H1 (cell line): Measurements from ENCODE around the gene KCNJ16. TPM values are rescaled to one million over a fixed set of nuclear protein-coding genes. Genes with fewer than 3 reads are reported as not detected.

ENCODE experiments used
- CTCF ChIA-PET: fragments of 300-600 bp; sonication (Branson Sonifier 250); formaldehyde crosslinking; loops from one replicate; lab custom pipeline; 2021; ENCODE audit not compliant: partially characterized antibody; lab: Charles Lee
- POLR2A ChIA-PET: fragments of 300-600 bp; sonication (Branson Sonifier 250); formaldehyde crosslinking; loops from one replicate; lab custom pipeline; 2021; ENCODE audit warnings: inconsistent platforms; ENCODE audit not compliant: partially characterized antibody; lab: Charles Lee
- DNase-seq, 2 experiments: peaks; one replicate each; pipeline versions ENCODE4 v3.0.0 to v3.0.0-alpha.2; 2010 to 2022; ENCODE audit warnings: low spot score in 2 of 2, low read depth in 1 of 2, mixed read lengths in 1 of 2
- FAIRE-seq: peaks from 2 replicates; lab custom pipeline; 2011; peaks lifted over from hg19 to GRCh38; lab: Jason Lieb, UNC
- H2AFZ ChIP-seq: 2 replicates; pipeline ENCODE4 v1.8.1; 2012; ENCODE audit warnings: low read length, inconsistent platforms
- H2AK5ac ChIP-seq: 2 replicates; pipeline ENCODE4 v1.6.1; 2013; ENCODE audit warnings: low read depth, low read length
- H2BK120ac ChIP-seq: replicated peaks from 2 replicates; pipeline ENCODE3; 2013; ENCODE audit warnings: low read depth, low read length, inconsistent platforms
- H2BK12ac ChIP-seq: 2 replicates; pipeline ENCODE4 v1.6.1; 2013; ENCODE audit warnings: low read depth, low read length
- H2BK15ac ChIP-seq: 2 replicates; pipeline ENCODE4 v1.6.1; 2013; ENCODE audit warnings: low read length
- H2BK20ac ChIP-seq: 2 replicates; pipeline ENCODE4 v1.6.1; 2013; ENCODE audit warnings: low read length
- H2BK5ac ChIP-seq: 2 replicates; pipeline ENCODE4 v1.6.1; 2013; ENCODE audit warnings: low read depth, low read length
- H3K14ac ChIP-seq: 2 replicates; pipeline ENCODE4 v1.6.1; 2013; ENCODE audit warnings: inconsistent platforms; ENCODE audit not compliant: insufficient read length
- H3K18ac ChIP-seq: 2 replicates; pipeline ENCODE4 v1.6.1; 2013; ENCODE audit warnings: low read length; ENCODE audit errors: extremely low read depth
- H3K23ac ChIP-seq: 2 replicates; pipeline ENCODE4 v1.6.1; 2013; ENCODE audit warnings: inconsistent platforms; ENCODE audit not compliant: insufficient read length
- H3K23me2 ChIP-seq: 2 replicates; pipeline ENCODE4 v1.6.1; 2013; ENCODE audit warnings: low read depth, low read length
- H3K27ac ChIP-seq: 2 replicates; pipeline ENCODE4 v1.6.1; 2011; ENCODE audit warnings: low read depth, low read length, inconsistent platforms
- H3K27me3 ChIP-seq, 4 experiments: replicated peaks in 1 of 4; 1 replicate in 1 of 4; 2 replicates in 3 of 4; pipeline versions ENCODE4 v1.6.1 to v1.8.1; 2011 to 2013; ENCODE audit warnings: low read length in 3 of 4, mild to moderate bottlenecking in 3 of 4, inconsistent platforms in 2 of 4, mixed read lengths in 2 of 4, moderate library complexity in 1 of 4; ENCODE audit not compliant: control insufficient read depth in 3 of 4, insufficient read depth in 3 of 4; ENCODE audit errors: extremely low read depth in 1 of 4
- H3K36me3 ChIP-seq, 4 experiments: 2 replicates each; pipeline versions ENCODE4 v1.6.1 to v1.8.1; 2011 to 2013; ENCODE audit warnings: mild to moderate bottlenecking in 4 of 4, low read length in 3 of 4, moderate library complexity in 2 of 4, control low read depth in 1 of 4, inconsistent platforms in 1 of 4; ENCODE audit not compliant: insufficient read depth in 4 of 4, control insufficient read depth in 2 of 4
- H3K4ac ChIP-seq: replicated peaks from 2 replicates; pipeline ENCODE3; 2013; ENCODE audit warnings: low read length, low read depth, mixed read lengths, inconsistent platforms; ENCODE audit not compliant: insufficient read length
- H3K4me1 ChIP-seq, 4 experiments: replicated peaks in 1 of 4; 1 replicate in 1 of 4; 2 replicates in 3 of 4; pipeline versions ENCODE4 v1.6.1 to v1.8.1; 2011 to 2013; ENCODE audit warnings: low read length in 3 of 4, inconsistent platforms in 2 of 4, mixed read lengths in 1 of 4; ENCODE audit not compliant: insufficient read depth in 4 of 4, control insufficient read depth in 3 of 4
- H3K4me2 ChIP-seq, 2 experiments: 2 replicates each; pipeline versions ENCODE4 v1.6.1 to v1.8.1; 2011 to 2013; ENCODE audit warnings: low read depth in 2 of 2, low read length in 2 of 2, control low read depth in 1 of 2, inconsistent platforms in 1 of 2, mild to moderate bottlenecking in 1 of 2; ENCODE audit not compliant: insufficient read depth in 1 of 2
- H3K4me3 ChIP-seq, 4 experiments: fragments of 200-600, 300-600 bp in 1 of 4; sonication (generic), shearing (Covaris generic), sonication (Bioruptor Twin) in 1 of 4; 2 replicates each; pipeline versions ENCODE4 v1.5.1 to v1.8.1; 2011 to 2016; ENCODE audit warnings: low read length in 4 of 4, low read depth in 3 of 4, control low read depth in 2 of 4, inconsistent platforms in 2 of 4, mild to moderate bottlenecking in 2 of 4, mixed read lengths in 1 of 4, moderate library complexity in 1 of 4; ENCODE audit not compliant: insufficient read depth in 2 of 4; ENCODE audit errors: extremely low read depth in 1 of 4
- H3K56ac ChIP-seq: replicated peaks from 2 replicates; pipeline ENCODE3; 2013; ENCODE audit warnings: low read depth, mild to moderate bottlenecking, mixed read lengths, low read length, inconsistent platforms; ENCODE audit not compliant: insufficient read length
- H3K79me1 ChIP-seq: 2 replicates; pipeline ENCODE4 v1.6.1; 2013; ENCODE audit warnings: low read depth, low read length, control low read depth
- H3K79me2 ChIP-seq, 2 experiments: 2 replicates each; pipeline versions ENCODE4 v1.6.1 to v1.8.1; 2012 to 2013; ENCODE audit warnings: low read length in 2 of 2, mild to moderate bottlenecking in 2 of 2, inconsistent platforms in 1 of 2; ENCODE audit not compliant: insufficient read depth in 2 of 2, control insufficient read depth in 1 of 2
- H3K9ac ChIP-seq, 4 experiments: replicated peaks in 1 of 4; 1 replicate in 1 of 4; 2 replicates in 3 of 4; pipeline versions ENCODE4 v1.6.1 to v1.8.1; 2011 to 2013; ENCODE audit warnings: low read depth in 3 of 4, low read length in 3 of 4, control low read depth in 2 of 4, mild to moderate bottlenecking in 2 of 4, moderate library complexity in 2 of 4, inconsistent platforms in 1 of 4; ENCODE audit errors: extremely low read depth in 1 of 4
- H3K9me3 ChIP-seq, 2 experiments: 2 replicates each; pipeline versions ENCODE4 v1.6.1 to v1.8.1; 2012 to 2013; ENCODE audit warnings: mild to moderate bottlenecking in 2 of 2, moderate library complexity in 2 of 2, control low read depth in 1 of 2, inconsistent platforms in 1 of 2, low read depth in 1 of 2, low read length in 1 of 2, mixed read lengths in 1 of 2; ENCODE audit not compliant: insufficient read depth in 2 of 2
- H4K20me1 ChIP-seq, 2 experiments: replicated peaks in 1 of 2; 2 replicates each; pipeline versions ENCODE3 to v1.8.1; 2011 to 2013; ENCODE audit warnings: inconsistent platforms in 2 of 2, low read length in 2 of 2, mild to moderate bottlenecking in 1 of 2; ENCODE audit not compliant: insufficient read depth in 2 of 2, control insufficient read depth in 1 of 2
- H4K5ac ChIP-seq: 2 replicates; pipeline ENCODE4 v1.6.1; 2013; ENCODE audit warnings: low read length, low read depth, mixed read lengths, inconsistent platforms; ENCODE audit not compliant: insufficient read length
- H4K8ac ChIP-seq: 2 replicates; pipeline ENCODE4 v1.8.0; 2013; ENCODE audit warnings: mild to moderate bottlenecking, moderate library complexity, low read length, inconsistent platforms; ENCODE audit not compliant: insufficient read depth; ENCODE audit errors: extremely low read depth
- H4K91ac ChIP-seq: replicated peaks from 2 replicates; pipeline ENCODE3; 2013; ENCODE audit warnings: low read length, mixed read lengths, inconsistent platforms; ENCODE audit not compliant: insufficient read length
- ATF2 ChIP-seq: IDR thresholded peaks from 2 replicates; pipeline ENCODE4 v1.6.1; 2012; ENCODE audit warnings: low read length, inconsistent platforms
- EGR1 ChIP-seq: IDR thresholded peaks from 2 replicates; pipeline ENCODE4 v1.6.1; 2011; ENCODE audit warnings: low read depth, low read length, borderline replicate concordance
- GTF2F1 ChIP-seq: IDR thresholded peaks from 2 replicates; pipeline ENCODE4 v1.6.1; 2012; ENCODE audit warnings: low read depth, low read length, improper control_type of control experiment, borderline replicate concordance
- HDAC2 ChIP-seq, 2 experiments: fragments of 300-600 bp in 1 of 2; sonication (generic) in 1 of 2; IDR thresholded peaks; 2 replicates each; pipeline ENCODE4 v1.6.1; 2011 to 2012; ENCODE audit warnings: low read depth in 2 of 2, low read length in 2 of 2, mild to moderate bottlenecking in 2 of 2, moderate library complexity in 2 of 2, borderline replicate concordance in 1 of 2, inconsistent platforms in 1 of 2
- JUN ChIP-seq: IDR thresholded peaks from 2 replicates; pipeline ENCODE4 v1.6.1; 2011; ENCODE audit warnings: low read depth, mild to moderate bottlenecking, improper control_type of control experiment, low read length
- JUND ChIP-seq: IDR thresholded peaks from 2 replicates; pipeline ENCODE4 v1.6.1; 2011; ENCODE audit warnings: mild to moderate bottlenecking, improper control_type of control experiment, low read length
- PHF8 ChIP-seq: fragments of 200-600 bp; sonication (generic); conservative IDR thresholded peaks from 2 replicates; pipeline ENCODE4 v1.7.1; 2012; ENCODE audit warnings: low read depth, mild to moderate bottlenecking, inconsistent platforms, low read length, moderate library complexity
- RXRA ChIP-seq: IDR thresholded peaks from 2 replicates; pipeline ENCODE4 v1.6.1; 2011; ENCODE audit warnings: low read depth, mild to moderate bottlenecking, low read length, moderate library complexity; ENCODE audit not compliant: insufficient read depth
- SIRT6 ChIP-seq: IDR thresholded peaks from one replicate; pipeline ENCODE4 v1.7.1; 2012; ENCODE audit warnings: low read length, inconsistent platforms
- YY1 ChIP-seq: IDR thresholded peaks from 2 replicates; pipeline ENCODE4 v1.6.1; 2011; ENCODE audit warnings: low read depth, mild to moderate bottlenecking, low read length
- WGBS, 2 experiments: shearing (Covaris generic) in 1 of 2; methylation state at CpG; one replicate each; pipeline versions ENCODE4 v1.1.6 to v1.1.7; 2013 to 2015; ENCODE audit warnings: low lambda C conversion rate in 2 of 2, mixed read lengths in 2 of 2, inconsistent platforms in 1 of 2, low coverage in 1 of 2, missing lambda C conversion rate in 1 of 2; ENCODE audit not compliant: insufficient replicate concordance in 2 of 2, insufficient coverage in 1 of 2, insufficient read length in 1 of 2; ENCODE audit errors: extremely low coverage in 1 of 2, missing lambda C conversion rate in 1 of 2; 5-methylcytosine and 5-hydroxymethylcytosine counted together
- polyA plus RNA-seq, 7 experiments: library from polyadenylated mRNA; depleted of rRNA in 3 of 7; stranded (reverse) in 5 of 7; unstranded in 2 of 7; fragments of >200 nt in 5 of 7; fragments of 200-250 nt in 2 of 7; gene quantifications; 1 replicate in 5 of 7; 2 replicates in 1 of 7; 4 replicates in 1 of 7; pipeline versions ENCODE4 v1.2.1 to v1.2.3, GENCODE V29; 2011 to 2013; ENCODE audit warnings: missing spikeins in 2 of 7, mixed read lengths in 2 of 7
- total RNA-seq: library from RNA; stranded (reverse); fragmentation: NEBNext Ultra II Directional; extraction: Animal tissue kit (Norgen Biotek cat#: 25700); gene quantifications from 2 replicates; pipeline ENCODE4 v1.2.1, GENCODE V29; 2021

Gene KCNJ16
- total and polyA plus RNA-seq, 2 of the 8 experiments (the other 6 are each of a cell fraction or from before 2014, with no cell fraction given) = not detected

- Histone ChIP-seq H2BK120ac (no peak overlapping the region), H3K4me1 (no peaks in the 10 kb centered on the region; a peak in 2 of 7 replicates), H3K79me1 (no peaks in the 10 kb centered on the region), H3K9me3 (no peaks in the 10 kb centered on the region), H3K4me2 (no peak overlapping the region), H3K36me3 (no peaks in the 10 kb centered on the region), H3K27ac (no peak overlapping the region), H3K9ac (no peak overlapping the region), H4K8ac (no peak overlapping the region), H2BK12ac (no peak overlapping the region), H2BK20ac (no peak overlapping the region), H3K4me3 (no peak overlapping the region), H4K5ac (no peak overlapping the region), H3K56ac (no peak overlapping the region), H3K79me2 (no peaks in the 10 kb centered on the region), H2BK5ac (no peak overlapping the region), H3K27me3 (peaks cover 0 to 20% (median 11%) of the 10 kb centered on the region in 4 experiments; a peak in 5 of 7 replicates), H3K23ac (no peak overlapping the region), H4K20me1 (no peaks in the 10 kb centered on the region), H3K18ac (no peak overlapping the region), H3K4ac (no peak overlapping the region), H3K23me2 (peaks cover 15% of the 10 kb centered on the region), H2BK15ac (no peak overlapping the region), H4K91ac (no peak overlapping the region), H2AFZ (no peak overlapping the region), H2AK5ac (no peak overlapping the region), H3K14ac (no peak overlapping the region)
- FAIRE-seq = no peak
- 83% methylated on average over 2 of the region's 2 CpGs; no CpG with 5 or more reads in 1 of the 2 experiments for WGBS, 2 experiments
- POLR2A ChIA-PET = no interaction called here
- TF ChIP-seq SIRT6 (no peak), PHF8 (no peak), EGR1 (no peak), HDAC2 (IDR thresholded peaks at IDR 0.05; ENCODE audit: borderline replicate concordance in 1 of 2, low read depth in 2 of 2, low read length in 2 of 2) (no peak), GTF2F1 (no peak), RXRA (no peak), JUND (no peak), YY1 (no peak), JUN (no peak), ATF2 (no peak)
- CTCF ChIA-PET = interaction anchor here (1.3 to 1.6 kb wide), 2 partner anchors 16 to 21 kb away, joined by 3 to 4 read pairs; no protein-coding TSS in a partner anchor
- DNase-seq = no peak
Measured at GRCh38 chr17:70165383-70165782, 90.4 kb downstream of the KCNJ16 start.
